PFSK-1 (cell line): Measurements from ENCODE around the gene ZNF280B.

Source experiments
- FOXP2 ChIP-seq: optimal IDR thresholded peaks from 2 replicates; pipeline ENCODE3; 2011; ENCODE audit warnings: borderline replicate concordance, control low read depth, inconsistent platforms; ENCODE audit not compliant: insufficient read depth; ENCODE audit errors: extremely low read length, extremely low read depth
- POLR2AphosphoS5 ChIP-seq: IDR thresholded peaks from 2 replicates; pipeline ENCODE4 v1.6.1; 2012; ENCODE audit warnings: low read depth, mild to moderate bottlenecking, control low read depth, low read length, moderate library complexity
- REST ChIP-seq, 2 experiments: IDR thresholded peaks; 2 replicates each; pipeline versions ENCODE4 v1.6.1 to v1.8.0; 2011 to 2012; ENCODE audit warnings: low read depth in 2 of 2, low read length in 2 of 2, control low read depth in 1 of 2, inconsistent platforms in 1 of 2, mild to moderate bottlenecking in 1 of 2, moderate library complexity in 1 of 2; ENCODE audit not compliant: insufficient read depth in 1 of 2
- SIN3A ChIP-seq: IDR thresholded peaks from 2 replicates; pipeline ENCODE4 v1.6.1; 2012; ENCODE audit warnings: mild to moderate bottlenecking, low read length, moderate library complexity, borderline replicate concordance; ENCODE audit not compliant: insufficient read depth
- TAF1 ChIP-seq: IDR thresholded peaks from 2 replicates; pipeline ENCODE4 v1.6.1; 2012; ENCODE audit warnings: low read length, control low read depth, borderline replicate concordance; ENCODE audit not compliant: insufficient read depth

GRCh38 chr22:22488736-22489135 lies 19.8 kb downstream of the ZNF280B start:
- TF ChIP-seq REST (IDR thresholded peaks at IDR 0.05; ENCODE audit: insufficient read depth in 1 of 2, low read depth in 2 of 2, low read length in 2 of 2) = no peak
- TF ChIP-seq SIN3A = no peak
- TF ChIP-seq POLR2AphosphoS5 = no peak
- TF ChIP-seq TAF1 = no peak
- no peak for TF ChIP-seq FOXP2
